Measurements from ENCODE around the gene HOXA5.

Gene HOXA5

DNA sequence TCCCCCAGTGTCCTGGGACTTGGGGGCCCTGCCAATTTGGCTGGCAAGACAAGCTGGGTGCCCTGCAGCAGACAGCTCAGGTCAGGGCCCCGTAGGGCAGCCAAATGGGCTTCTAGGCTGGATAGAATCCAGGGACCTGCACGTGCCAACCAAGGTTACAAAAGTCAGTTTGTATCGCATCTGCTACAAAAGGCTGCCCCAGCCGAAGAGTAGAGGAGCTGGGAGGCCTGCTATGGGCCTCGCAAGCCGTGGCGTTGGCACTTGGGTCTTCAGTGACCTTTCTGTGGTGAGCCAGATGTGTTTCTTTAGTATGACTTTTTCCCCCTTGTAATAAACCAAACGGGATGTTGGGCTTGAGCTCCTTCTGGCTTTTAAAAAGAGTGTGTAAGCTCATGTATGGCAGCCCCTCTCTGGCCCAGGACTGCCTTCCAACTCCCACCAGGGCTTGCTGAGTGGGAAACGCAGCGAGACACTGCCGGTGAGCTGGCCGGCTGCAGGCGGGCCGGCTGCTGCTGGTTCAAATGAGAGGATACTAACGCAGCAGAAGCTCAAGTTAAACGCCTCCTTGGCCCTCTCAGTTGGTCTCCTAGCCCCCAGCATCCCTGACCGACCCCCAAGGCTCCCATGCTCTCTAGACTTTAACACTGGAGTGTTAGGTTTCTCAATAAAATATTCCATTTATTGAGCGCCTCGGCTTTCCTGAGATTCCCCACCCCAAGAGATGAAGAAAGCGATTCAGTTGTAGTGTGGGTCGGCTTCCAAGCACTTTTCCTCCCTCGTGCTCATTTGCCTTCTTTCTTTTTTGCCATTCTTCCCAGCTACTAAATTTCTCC lies 33.7 kb upstream of the HOXA5 start:
- H3K27ac ChIP-seq (ENCODE audit: low read length): no peak overlapping the region
- peaks cover 7% of the 10 kb centered on the region for H3K4me1 ChIP-seq (ENCODE audit: low read length)
- peaks cover 62% of the 10 kb centered on the region for H3K27me3 ChIP-seq (replicated peaks; ENCODE audit: insufficient read depth, low read length)
- no peak overlapping the region for H3K4me3 ChIP-seq (ENCODE audit: low read length)
- TF ChIP-seq, protein P1, sequence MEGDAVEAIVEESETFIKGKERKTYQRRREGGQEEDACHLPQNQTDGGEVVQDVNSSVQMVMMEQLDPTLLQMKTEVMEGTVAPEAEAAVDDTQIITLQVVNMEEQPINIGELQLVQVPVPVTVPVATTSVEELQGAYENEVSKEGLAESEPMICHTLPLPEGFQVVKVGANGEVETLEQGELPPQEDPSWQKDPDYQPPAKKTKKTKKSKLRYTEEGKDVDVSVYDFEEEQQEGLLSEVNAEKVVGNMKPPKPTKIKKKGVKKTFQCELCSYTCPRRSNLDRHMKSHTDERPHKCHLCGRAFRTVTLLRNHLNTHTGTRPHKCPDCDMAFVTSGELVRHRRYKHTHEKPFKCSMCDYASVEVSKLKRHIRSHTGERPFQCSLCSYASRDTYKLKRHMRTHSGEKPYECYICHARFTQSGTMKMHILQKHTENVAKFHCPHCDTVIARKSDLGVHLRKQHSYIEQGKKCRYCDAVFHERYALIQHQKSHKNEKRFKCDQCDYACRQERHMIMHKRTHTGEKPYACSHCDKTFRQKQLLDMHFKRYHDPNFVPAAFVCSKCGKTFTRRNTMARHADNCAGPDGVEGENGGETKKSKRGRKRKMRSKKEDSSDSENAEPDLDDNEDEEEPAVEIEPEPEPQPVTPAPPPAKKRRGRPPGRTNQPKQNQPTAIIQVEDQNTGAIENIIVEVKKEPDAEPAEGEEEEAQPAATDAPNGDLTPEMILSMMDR (IDR thresholded peaks at IDR 0.05; ENCODE audit: low read length): no peak
- TF ChIP-seq EZH2 (optimal IDR thresholded peaks at IDR 0.05; ENCODE audit: low read depth, low read length) (no peak), EZH2phosphoT487 (IDR thresholded peaks at IDR 0.05; ENCODE audit: low read length) (no peak)
- no peaks in the 10 kb centered on the region for H3K9me2 ChIP-seq (replicated peaks; ENCODE audit: insufficient read depth, low read length)
- no peak overlapping the region for H2AFZ ChIP-seq (ENCODE audit: low read length)
- H3K36me3 ChIP-seq (replicated peaks; ENCODE audit: insufficient read depth, low read length): no peaks in the 10 kb centered on the region
- no peaks in the 10 kb centered on the region for H4K20me1 ChIP-seq (ENCODE audit: insufficient read depth, low read length)
- no peak overlapping the region for H3K4me2 ChIP-seq (ENCODE audit: low read depth, low read length)
- no peaks in the 10 kb centered on the region for H3K79me2 ChIP-seq (ENCODE audit: low read length)
- no peaks in the 10 kb centered on the region for H3K9me3 ChIP-seq (replicated peaks; ENCODE audit: insufficient read depth, low read length)
- no peak overlapping the region for H3K9ac ChIP-seq (ENCODE audit: low read length)
- H3F3A ChIP-seq (ENCODE audit: insufficient read depth, low read length): peaks cover 4% of the 10 kb centered on the region; the same call in 1 of the 2 replicates
- DNase-seq: no peak

GRCh38 chr7:27176524-27176845 lies 33.0 kb upstream of the HOXA5 start:
- H3K9ac ChIP-seq (ENCODE audit: low read length): no peak overlapping the region
- peaks cover 66% of the 10 kb centered on the region for H3K27me3 ChIP-seq (replicated peaks; ENCODE audit: insufficient read depth, low read length)
- TF ChIP-seq, protein P1 (IDR thresholded peaks at IDR 0.05; ENCODE audit: low read length): no peak
- TF ChIP-seq EZH2phosphoT487 (IDR thresholded peaks at IDR 0.05; ENCODE audit: low read length) (no peak), EZH2 (optimal IDR thresholded peaks at IDR 0.05; ENCODE audit: low read depth, low read length) (no peak)
- H3K9me2 ChIP-seq (replicated peaks; ENCODE audit: insufficient read depth, low read length): no peaks in the 10 kb centered on the region
- H3K27ac ChIP-seq (ENCODE audit: low read length): no peak overlapping the region
- H3K9me3 ChIP-seq (replicated peaks; ENCODE audit: insufficient read depth, low read length): no peaks in the 10 kb centered on the region
- no peak for DNase-seq
- peaks cover 10% of the 10 kb centered on the region for H3F3A ChIP-seq (ENCODE audit: insufficient read depth, low read length)
- no peaks in the 10 kb centered on the region for H3K79me2 ChIP-seq (ENCODE audit: low read length)
- H4K20me1 ChIP-seq (ENCODE audit: insufficient read depth, low read length): no peaks in the 10 kb centered on the region
- H3K4me3 ChIP-seq (ENCODE audit: low read length): no peak overlapping the region
- no peak overlapping the region for H2AFZ ChIP-seq (ENCODE audit: low read length)
- H3K4me2 ChIP-seq (ENCODE audit: low read depth, low read length): no peak overlapping the region
- H3K36me3 ChIP-seq (replicated peaks; ENCODE audit: insufficient read depth, low read length): no peaks in the 10 kb centered on the region
- peaks cover 9% of the 10 kb centered on the region for H3K4me1 ChIP-seq (ENCODE audit: low read length)

- Histone ChIP-seq H3K9ac (ENCODE audit: low read length) (no peak overlapping the region), H3K4me2 (ENCODE audit: low read depth, low read length) (no peak overlapping the region), H3K9me2 (replicated peaks; ENCODE audit: insufficient read depth, low read length) (no peaks in the 10 kb centered on the region), H3K9me3 (replicated peaks; ENCODE audit: insufficient read depth, low read length) (no peaks in the 10 kb centered on the region), H2AFZ (ENCODE audit: low read length) (no peak overlapping the region), H3K27me3 (replicated peaks; ENCODE audit: insufficient read depth, low read length) (peaks cover 72% of the 10 kb centered on the region), H3F3A (ENCODE audit: insufficient read depth, low read length) (peaks cover 12% of the 10 kb centered on the region), H3K36me3 (replicated peaks; ENCODE audit: insufficient read depth, low read length) (no peaks in the 10 kb centered on the region), H3K27ac (ENCODE audit: low read length) (no peak overlapping the region), H3K4me1 (ENCODE audit: low read length) (peaks cover 9% of the 10 kb centered on the region), H3K79me2 (ENCODE audit: low read length) (no peaks in the 10 kb centered on the region), H4K20me1 (ENCODE audit: insufficient read depth, low read length) (no peaks in the 10 kb centered on the region), H3K4me3 (ENCODE audit: low read length) (no peak overlapping the region)
- DNase-seq: no peak
- TF ChIP-seq EZH2phosphoT487 (IDR thresholded peaks at IDR 0.05; ENCODE audit: low read length) (no peak), EZH2 (optimal IDR thresholded peaks at IDR 0.05; ENCODE audit: low read depth, low read length) (no peak)
- TF ChIP-seq, protein P1 (IDR thresholded peaks at IDR 0.05; ENCODE audit: low read length): no peak
These were observed 32.4 kb upstream of the HOXA5 start for GRCh38 chr7:27175626-27176523.

Data from MM.1S (cell line).